SK-N-SH (cell line): Measurements from ENCODE around the gene CDK14. TPM values are rescaled to one million over a fixed set of nuclear protein-coding genes. Genes with fewer than 3 reads are reported as not detected.

Experiments used
- CTCF ChIA-PET: fragments of 300-600, 350-600 bp; formaldehyde crosslinking; extraction: SDS; loops from one replicate; lab custom pipeline; 2021; lab: Yijun Ruan, JAX
- POLR2A ChIA-PET: fragments of 350-600 bp; sonication (Branson Sonifier 250); formaldehyde crosslinking; extraction: SDS; loops from one replicate; lab custom pipeline; 2020; ENCODE audit warnings: antibody characterized with exemption, inconsistent platforms; lab: Yijun Ruan, JAX
- DNase-seq: peaks from one replicate; pipeline ENCODE4 v3.0.0; 2012
- H2AFZ ChIP-seq: fragments of 200-600 bp; sonication (generic); 2 replicates; pipeline ENCODE4 v1.8.1; 2016; ENCODE audit warnings: antibody characterized with exemption, mild to moderate bottlenecking, low read depth
- H3F3A ChIP-seq: fragments of 200-600 bp; sonication (generic); replicated peaks from 2 replicates; pipeline ENCODE3; 2016; ENCODE audit warnings: antibody characterized with exemption, mild to moderate bottlenecking; ENCODE audit not compliant: insufficient read depth
- H3K27ac ChIP-seq, 2 experiments: fragments of 200-500 bp in 1 of 2; fragments of 200-600 bp in 1 of 2; sonication (Bioruptor generic) in 1 of 2; sonication (generic), shearing (Covaris generic) in 1 of 2; 2 replicates each; pipeline versions ENCODE4 v1.5.1 to v1.6.1; 2014 to 2016; ENCODE audit warnings: low read depth in 2 of 2, inconsistent platforms in 1 of 2, low read length in 1 of 2, mild to moderate bottlenecking in 1 of 2, mixed read lengths in 1 of 2
- H3K27me3 ChIP-seq: fragments of 200-600 bp; sonication (generic), shearing (Covaris generic); 2 replicates; pipeline ENCODE4 v1.6.1; 2016; ENCODE audit warnings: mixed run types; ENCODE audit not compliant: insufficient read depth
- H3K36me3 ChIP-seq, 2 experiments: fragments of 200-500 bp in 1 of 2; fragments of 200-600 bp in 1 of 2; sonication (Bioruptor generic) in 1 of 2; sonication (generic) in 1 of 2; replicated peaks in 1 of 2; 2 replicates each; pipeline versions ENCODE3 to v1.5.1; 2014 to 2016; ENCODE audit warnings: low read length in 1 of 2, mild to moderate bottlenecking in 1 of 2; ENCODE audit not compliant: insufficient read depth in 2 of 2, control insufficient read depth in 1 of 2
- H3K4me1 ChIP-seq, 2 experiments: fragments of 200-500 bp in 1 of 2; fragments of 200-600 bp in 1 of 2; sonication (Bioruptor generic) in 1 of 2; sonication (generic), shearing (Covaris generic) in 1 of 2; 2 replicates each; pipeline versions ENCODE4 v1.5.1 to v1.6.1; 2014 to 2016; ENCODE audit warnings: low read depth in 1 of 2, low read length in 1 of 2, mixed run types in 1 of 2; ENCODE audit not compliant: insufficient read depth in 2 of 2, control insufficient read depth in 1 of 2
- H3K4me2 ChIP-seq: fragments of 200-600 bp; sonication (generic), shearing (Covaris generic); 2 replicates; pipeline ENCODE4 v1.6.1; 2017; ENCODE audit warnings: mixed run types
- H3K4me3 ChIP-seq, 2 experiments: fragments of 200-500 bp in 1 of 2; fragments of 200-600 bp in 1 of 2; sonication (Bioruptor generic) in 1 of 2; sonication (generic), shearing (Covaris generic) in 1 of 2; 2 replicates each; pipeline versions ENCODE4 v1.5.1 to v1.8.1; 2014 to 2016; ENCODE audit warnings: low read depth in 2 of 2, inconsistent platforms in 1 of 2, low read length in 1 of 2, mild to moderate bottlenecking in 1 of 2, mixed read lengths in 1 of 2, moderate library complexity in 1 of 2
- H3K79me2 ChIP-seq: fragments of 200-600 bp; sonication (generic); 2 replicates; pipeline ENCODE4 v1.8.1; 2017; ENCODE audit warnings: mild to moderate bottlenecking; ENCODE audit not compliant: insufficient read depth
- H3K9ac ChIP-seq: fragments of 200-600 bp; sonication (generic); 2 replicates; pipeline ENCODE4 v1.6.1; 2017; ENCODE audit warnings: mixed run types
- H3K9me2 ChIP-seq: fragments of 200-600 bp; sonication (generic); 2 replicates; pipeline ENCODE4 v1.6.1; 2017; ENCODE audit warnings: mixed run types
- H3K9me3 ChIP-seq: fragments of 200-600 bp; sonication (generic); 2 replicates; pipeline ENCODE4 v1.6.1; 2017; ENCODE audit warnings: mixed run types, mild to moderate bottlenecking, moderate library complexity
- H4K20me1 ChIP-seq: fragments of 200-600 bp; sonication (generic); 2 replicates; pipeline ENCODE4 v1.6.1; 2017; ENCODE audit warnings: mild to moderate bottlenecking, mixed run types; ENCODE audit not compliant: insufficient read depth
- ELF1 ChIP-seq: IDR thresholded peaks from 2 replicates; pipeline ENCODE4 v1.4.0; 2012
- EP300 ChIP-seq, 2 experiments: IDR thresholded peaks; 2 replicates each; pipeline versions ENCODE4 v1.4.0 to v1.6.1; 2012; ENCODE audit warnings: borderline replicate concordance in 1 of 2, low read depth in 1 of 2, low read length in 1 of 2
- EZH2phosphoT487 ChIP-seq: fragments of 200-600 bp; sonication (generic); IDR thresholded peaks from 2 replicates; pipeline ENCODE4 v1.6.1; 2017; ENCODE audit warnings: low read depth, mixed run types, mild to moderate bottlenecking, antibody characterized with exemption, moderate library complexity, borderline replicate concordance
- FOSL2 ChIP-seq: IDR thresholded peaks from 2 replicates; pipeline ENCODE4 v1.4.0; 2012; ENCODE audit warnings: low read depth, mild to moderate bottlenecking, moderate library complexity, borderline replicate concordance
- FOXM1 ChIP-seq: IDR thresholded peaks from 2 replicates; pipeline ENCODE4 v1.4.0; 2012; ENCODE audit warnings: low read depth, mild to moderate bottlenecking
- GABPA ChIP-seq: IDR thresholded peaks from 2 replicates; pipeline ENCODE4 v1.4.0; 2012; ENCODE audit warnings: low read depth, mild to moderate bottlenecking
- GATA2 ChIP-seq: sonication (generic); formaldehyde crosslinking; IDR thresholded peaks from 2 replicates; pipeline ENCODE4 v1.5.0; 2020; ENCODE audit warnings: mild to moderate bottlenecking, missing genetic modification reagents
- JUND ChIP-seq: IDR thresholded peaks from 2 replicates; pipeline ENCODE4 v1.4.0; 2012
- MAX ChIP-seq: IDR thresholded peaks from 2 replicates; pipeline ENCODE4 v1.4.0; 2012; ENCODE audit warnings: low read depth
- MEF2A ChIP-seq: IDR thresholded peaks from 2 replicates; pipeline ENCODE4 v1.4.0; 2012; ENCODE audit warnings: low read depth, borderline replicate concordance
- NFIC ChIP-seq: IDR thresholded peaks from 2 replicates; pipeline ENCODE4 v1.4.0; 2012; ENCODE audit warnings: borderline replicate concordance
- RAD21 ChIP-seq: IDR thresholded peaks from 2 replicates; pipeline ENCODE4 v1.6.1; 2012; ENCODE audit warnings: mild to moderate bottlenecking, low read length
- RCOR1 ChIP-seq: fragments of 150-350 bp; IDR thresholded peaks from 2 replicates; pipeline ENCODE4 v1.6.1; 2017; ENCODE audit warnings: antibody characterized with exemption, low read length
- REST ChIP-seq: IDR thresholded peaks from 2 replicates; pipeline ENCODE4 v1.6.1; 2012; ENCODE audit warnings: mild to moderate bottlenecking, low read depth, low read length, moderate library complexity
- SIN3A ChIP-seq: IDR thresholded peaks from 2 replicates; pipeline ENCODE4 v1.6.1; 2012; ENCODE audit warnings: low read depth, mild to moderate bottlenecking, low read length, moderate library complexity, borderline replicate concordance
- TCF12 ChIP-seq: IDR thresholded peaks from 2 replicates; pipeline ENCODE4 v1.4.0; 2012
- ZBTB33 ChIP-seq: IDR thresholded peaks from 2 replicates; pipeline ENCODE4 v1.4.0; 2012; ENCODE audit warnings: low read depth, borderline replicate concordance
- WGBS: methylation state at CpG from one replicate; pipeline ENCODE4 v1.1.6; 2017; ENCODE audit warnings: low lambda C conversion rate; 5-methylcytosine and 5-hydroxymethylcytosine counted together
- polyA plus RNA-seq, 3 experiments: library from polyadenylated mRNA; depleted of rRNA; stranded (reverse); fragments of >200 nt; gene quantifications; 2 replicates each; pipeline ENCODE4 v1.2.3, GENCODE V29; 2012

Gene CDK14
- polyA plus RNA-seq, 1 of the 3 experiments (the other 2 are of a cell fraction) = 13.9 TPM

DNA sequence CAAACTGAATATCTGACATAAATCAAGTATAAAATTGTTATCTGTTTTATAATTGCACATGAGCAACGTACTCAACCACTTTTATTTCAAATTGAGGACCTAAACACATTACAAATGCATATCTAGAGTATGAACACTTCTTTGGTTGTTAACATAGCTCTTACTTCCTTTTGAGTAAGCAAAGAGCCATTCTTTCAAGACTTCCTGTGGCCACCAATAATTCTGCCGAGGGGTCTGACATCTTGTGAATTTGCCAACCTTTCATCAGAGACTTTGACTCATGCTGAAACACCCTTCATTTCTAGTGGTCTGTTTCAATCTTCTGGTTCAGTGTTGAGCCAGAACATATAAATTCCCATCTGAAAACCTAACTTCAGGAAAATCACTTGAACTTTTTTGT lies 59.4 kb downstream of the CDK14 start (continued):
- TF ChIP-seq REST (peak; percentile 43; the same call in 1 of the 2 replicates), RCOR1 (no peak), NFIC (peak; percentile 92), GATA2 (CRISPR knock-in tag) (no peak), MEF2A (peak; percentile 7; the same call in 1 of the 2 replicates), EP300 (IDR thresholded peaks at IDR 0.05; ENCODE audit: borderline replicate concordance in 1 of 2, low read depth in 1 of 2, low read length in 1 of 2) (peak; percentile 34 to 98; a peak in 3 of 4 replicates), ELF1 (0 out of 2 replicates have a peak, but pooled peaks have one; percentile 56), MAX (peak; percentile 41; the same call in 1 of the 2 replicates), EZH2phosphoT487 (no peak), ZBTB33 (peak; percentile 78; the same call in 1 of the 2 replicates), FOXM1 (peak; percentile 94)

DNA sequence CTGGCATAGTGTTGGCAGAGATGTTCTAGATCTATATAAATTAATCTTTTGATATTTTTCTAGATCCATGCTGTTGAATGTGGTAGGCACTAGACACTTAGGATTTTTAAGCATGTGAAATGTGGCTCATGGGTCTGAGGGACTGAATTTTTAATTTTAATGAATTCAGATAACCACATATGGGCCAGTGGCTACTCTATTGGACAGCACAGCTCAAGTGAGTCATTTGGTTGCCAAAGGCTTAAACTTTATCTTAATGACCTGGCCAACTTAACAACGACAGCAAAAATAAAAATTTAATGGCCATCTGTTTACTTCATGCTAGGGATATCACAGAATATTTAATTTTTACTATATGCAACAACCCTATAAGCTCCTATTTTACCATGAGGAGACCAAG lies 61.4 kb downstream of the CDK14 start:
- TF ChIP-seq MAX (no peak), EZH2phosphoT487 (no peak), TCF12 (no peak), GABPA (no peak), FOSL2 (no peak), RAD21 (no peak), SIN3A (no peak), FOXM1 (no peak), JUND (no peak)
- H3K27ac ChIP-seq = peak overlapping the region in 1 of 2 experiments; percentile 92; a peak in 2 of 4 replicates
- 81% methylated on average over 1 of the region's 1 CpG for WGBS
- ChIA-PET CTCF (interaction anchor here (2.2 kb wide), 1 partner anchor 28 kb away, joined by 11 read pairs; no protein-coding TSS in a partner anchor), POLR2A (no interaction called here)
- no peaks in the 10 kb centered on the region for H3K9me3 ChIP-seq
- peaks cover 91% of the 10 kb centered on the region for H3K79me2 ChIP-seq
- H3K27me3 ChIP-seq = no peaks in the 10 kb centered on the region
- H3K36me3 ChIP-seq = peaks cover 0 to 16% of the 10 kb centered on the region in 2 experiments
- peaks cover 0 to 34% of the 10 kb centered on the region in 2 experiments; a peak in 2 of 4 replicates for H3K4me1 ChIP-seq
- H3K9ac ChIP-seq = no peak overlapping the region
- peaks cover 38% of the 10 kb centered on the region for H3F3A ChIP-seq
- no peak overlapping the region for H3K4me2 ChIP-seq
- DNase-seq = no peak
- no peak overlapping the region for H3K4me3 ChIP-seq
- peaks cover 12% of the 10 kb centered on the region for H4K20me1 ChIP-seq
- H3K9me2 ChIP-seq = no peaks in the 10 kb centered on the region
- no peak overlapping the region for H2AFZ ChIP-seq
